GM21528 (cell line): Measurements from ENCODE around the gene CRMP1.

ENCODE experiments used
- ATAC-seq: cut with Tn5 transposase; IDR thresholded peaks from one replicate; pipeline ENCODE4 v1.9.1; 2021; ENCODE audit warnings: mild to moderate bottlenecking, moderate library complexity; ENCODE audit not compliant: unreplicated experiment, low FRiP score

Gene CRMP1

DNA sequence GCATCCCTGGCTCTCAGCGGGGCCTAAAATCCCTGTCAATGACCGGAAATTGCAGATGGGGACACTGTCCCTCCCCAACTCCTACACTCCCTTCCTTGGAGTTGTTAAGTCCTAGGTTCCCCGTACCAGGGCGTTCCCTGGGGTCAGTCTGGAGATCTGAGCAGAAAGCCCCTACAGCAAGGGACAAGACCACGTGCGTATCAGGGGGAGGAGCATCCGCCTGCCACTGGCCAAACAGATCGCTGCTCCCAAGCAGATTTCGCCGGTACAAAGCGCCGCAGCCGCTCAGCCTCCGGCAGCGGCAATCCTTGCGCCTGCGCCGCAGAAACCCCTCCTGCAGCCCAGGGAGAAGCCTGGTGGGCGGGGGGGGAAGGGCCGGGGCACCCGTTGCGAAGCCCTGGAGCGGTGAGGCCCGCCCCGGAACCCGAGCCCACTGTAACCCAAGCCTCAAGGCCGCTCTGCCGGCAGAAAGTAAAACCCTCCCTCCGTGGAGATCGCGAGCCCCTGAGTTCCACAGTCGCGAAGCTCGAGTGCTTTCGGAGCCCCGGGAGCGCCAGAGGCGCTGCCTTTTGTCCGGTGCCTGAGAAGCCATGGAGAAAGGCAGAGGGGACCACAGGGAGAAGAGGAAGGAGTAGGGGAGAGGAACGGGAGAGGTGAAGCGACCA is 2.7 kb downstream of the CRMP1 start:
- no peak for ATAC-seq

DNA sequence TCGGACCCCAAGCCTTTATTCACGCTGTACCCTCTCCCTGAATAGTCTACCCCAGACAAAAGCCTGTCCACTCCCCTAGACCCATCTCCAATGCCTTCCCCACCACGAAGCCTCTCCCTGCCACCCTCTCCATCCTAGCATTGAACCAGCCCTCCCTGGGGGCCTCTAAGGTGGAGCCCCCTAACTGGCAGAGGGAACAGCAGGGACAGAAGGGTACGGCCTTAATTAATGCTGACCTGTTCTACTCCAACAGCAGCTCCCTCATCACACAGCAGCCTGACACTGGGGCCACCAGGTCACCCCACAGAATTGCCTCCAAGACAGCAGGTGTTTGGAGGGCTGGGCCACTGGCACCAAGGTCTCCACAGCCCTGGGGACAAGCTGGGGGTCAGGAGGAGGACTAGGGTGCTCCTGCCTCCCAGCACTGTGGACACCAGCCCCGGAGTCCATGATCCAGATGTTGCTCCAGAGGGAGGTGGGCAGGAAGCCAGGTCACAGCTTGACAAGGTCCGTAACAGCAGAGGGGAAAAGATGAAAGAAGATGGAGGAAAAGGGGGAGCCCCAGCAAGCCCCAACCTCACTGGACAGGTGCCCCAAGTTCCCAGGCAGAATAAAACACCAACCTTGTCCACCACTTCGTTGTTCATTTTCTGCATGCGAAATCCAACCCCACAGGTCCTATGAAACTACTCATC is 3.7 kb downstream of the CRMP1 start:
- no peak for ATAC-seq

DNA sequence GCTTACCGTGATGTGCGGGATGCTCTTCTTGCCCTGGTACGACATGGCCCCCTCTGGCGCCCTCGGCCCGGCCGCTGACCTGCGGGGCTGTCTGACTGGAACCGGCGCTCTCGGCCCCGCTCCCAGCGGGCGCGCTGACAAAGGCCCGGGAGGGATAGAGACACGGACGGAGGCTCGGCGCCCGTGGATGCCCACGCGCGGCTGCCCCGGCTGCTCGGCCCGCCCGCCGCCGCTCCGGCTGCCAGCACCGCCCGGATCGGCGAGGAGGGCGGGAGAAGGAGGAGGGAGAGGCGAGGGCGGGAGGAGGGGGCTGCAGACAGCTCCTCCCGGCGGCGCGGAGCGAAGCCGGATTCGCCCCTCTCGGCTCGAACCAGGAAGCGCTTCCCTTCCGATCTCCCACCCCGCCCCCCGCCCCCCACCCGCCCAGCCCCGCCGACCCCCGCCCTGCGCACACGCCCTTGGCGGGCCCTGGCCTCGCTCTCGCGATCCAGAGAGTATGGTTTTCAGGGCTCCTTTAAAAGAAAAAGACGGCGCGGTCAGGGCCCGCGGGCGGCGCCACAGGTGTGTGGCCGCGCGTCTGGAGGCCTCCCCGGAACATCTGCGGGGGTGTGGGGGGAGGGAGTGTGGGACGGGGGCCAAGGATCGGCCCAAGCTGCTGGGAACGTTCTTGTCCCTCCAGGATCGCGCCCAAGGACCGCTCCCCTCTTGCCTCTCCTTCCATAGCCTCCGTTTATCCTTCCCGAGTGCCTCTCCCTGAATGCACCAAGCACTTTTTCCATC is 4.5 kb downstream of the CRMP1 start:
- no peak for ATAC-seq

DNA sequence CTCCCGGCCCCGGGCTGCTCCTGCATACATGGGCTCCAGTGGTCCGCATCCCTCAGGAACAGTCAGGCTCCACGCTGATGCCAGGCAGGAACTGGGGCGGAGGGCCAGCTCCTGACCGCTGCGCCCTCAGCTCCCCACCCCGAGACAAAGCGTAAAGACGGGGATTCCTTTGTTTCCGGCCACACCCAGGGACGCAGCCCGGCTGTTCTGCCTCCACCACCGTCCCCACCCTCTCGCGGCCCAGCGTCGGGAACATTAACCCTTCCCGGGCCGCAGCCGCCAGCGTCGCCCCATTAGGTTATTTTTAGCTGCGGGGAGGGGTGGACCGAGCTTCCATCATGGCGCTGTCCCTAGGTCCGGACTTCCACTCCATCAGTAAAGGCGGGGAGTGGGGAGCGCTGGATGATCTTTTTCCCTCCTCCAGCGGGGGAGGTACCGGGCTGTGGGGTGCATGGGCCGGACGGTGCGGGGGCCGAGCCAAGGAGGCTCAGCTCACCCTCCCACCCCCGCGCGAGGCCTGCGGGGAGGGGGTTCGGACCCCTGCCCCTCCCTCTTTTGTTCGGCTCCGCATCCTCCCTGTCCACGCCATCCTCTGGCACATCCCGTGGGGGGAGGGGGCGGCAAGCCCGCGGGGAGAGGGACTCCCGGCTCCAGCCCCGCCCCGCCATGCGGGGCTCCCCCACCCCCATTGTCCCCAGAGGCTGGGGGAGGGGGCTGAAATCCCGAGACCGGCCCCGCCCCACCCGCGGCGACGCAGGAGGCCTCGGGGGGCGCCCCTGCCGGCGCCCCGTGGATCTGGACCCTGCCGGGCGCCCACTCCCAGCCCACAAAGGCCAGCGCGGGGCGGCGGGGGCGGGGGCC is 5.3 kb downstream of the CRMP1 start:
- ATAC-seq = no peak

GRCh38 chr4:5887011-5887360 is 5.9 kb downstream of the CRMP1 start:
- no peak for ATAC-seq

DNA sequence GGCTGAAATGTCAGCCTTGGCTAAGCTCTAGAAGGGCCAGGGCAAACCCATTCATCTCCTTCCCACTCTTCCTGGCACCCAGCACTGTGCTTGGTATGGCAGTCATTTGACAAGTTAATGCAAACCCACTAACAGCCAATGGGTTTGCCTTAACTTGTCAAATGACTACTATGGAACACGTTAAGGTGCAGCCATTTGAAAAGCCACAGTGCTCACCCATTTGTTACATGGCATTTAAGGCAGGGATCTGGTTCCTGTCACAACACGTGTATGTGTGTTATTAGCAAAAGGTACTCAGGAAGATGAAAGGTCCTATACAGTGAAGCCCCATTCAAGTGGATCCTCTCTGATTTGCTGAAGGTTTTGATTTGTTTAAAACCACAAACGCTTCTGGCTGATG is 7.2 kb downstream of the CRMP1 start:
- no peak for ATAC-seq

GRCh38 chr4:5884796-5885195 is 8.1 kb downstream of the CRMP1 start:
- ATAC-seq = no peak

DNA sequence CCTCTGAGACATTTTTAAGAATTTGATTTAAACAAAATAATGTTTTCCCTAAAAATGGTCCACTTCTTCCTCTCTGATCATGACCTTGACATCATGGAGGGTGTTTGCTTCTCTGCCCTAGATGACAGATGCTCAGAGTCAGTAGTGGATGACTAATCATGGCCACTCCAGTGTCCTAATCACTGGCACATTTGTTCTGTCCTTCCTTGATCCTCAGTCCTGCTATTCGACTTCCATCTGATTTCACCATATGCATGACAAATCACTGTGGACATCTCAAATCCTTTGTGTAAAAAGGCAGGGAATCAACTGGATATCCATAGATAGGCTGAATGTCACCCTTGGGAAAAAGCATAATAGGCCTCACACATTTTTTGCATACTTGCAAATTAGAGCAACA is 9.0 kb downstream of the CRMP1 start:
- no peak for ATAC-seq

- no peak for ATAC-seq
Measured at GRCh38 chr4:5882947-5883346, 9.9 kb downstream of the CRMP1 start.

DNA sequence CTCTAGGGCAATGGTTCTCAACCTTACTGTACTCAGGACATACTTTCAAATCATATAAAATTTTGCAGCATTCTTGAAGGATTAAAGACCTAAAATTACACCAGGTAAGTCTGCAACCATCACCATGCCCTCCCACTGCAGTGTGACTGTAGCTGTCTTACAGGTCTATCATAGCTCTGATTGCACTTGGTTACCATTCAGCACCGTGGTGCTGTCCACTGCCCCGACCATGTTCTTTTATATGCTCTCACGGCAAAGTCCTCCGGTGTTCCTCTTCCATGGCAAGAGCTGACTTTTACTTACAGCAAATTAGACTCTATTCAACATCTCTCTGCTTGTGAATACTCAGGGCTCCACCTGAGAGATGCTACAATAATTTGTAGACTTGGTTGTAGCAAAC is 11.5 kb downstream of the CRMP1 start:
- no peak for ATAC-seq

DNA sequence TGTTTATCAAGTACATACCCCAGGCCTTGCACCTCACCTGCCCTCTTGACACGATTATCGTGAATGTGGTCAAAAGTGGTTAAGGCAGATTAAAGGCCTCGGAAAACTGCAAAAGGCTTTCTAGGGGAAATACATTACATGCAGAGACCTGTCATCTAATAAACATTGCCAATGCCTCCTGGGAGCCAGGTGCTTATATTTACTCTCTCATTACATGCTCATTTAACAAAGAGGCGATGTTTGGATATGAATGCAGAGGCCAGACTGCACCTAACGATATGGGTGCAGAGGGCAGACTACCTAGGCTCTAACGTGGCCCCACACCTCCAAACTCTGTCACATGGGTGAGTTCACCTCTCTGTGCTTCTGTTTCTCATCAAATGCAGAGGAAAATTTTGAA is 14.5 kb downstream of the CRMP1 start:
- ATAC-seq = no peak

DNA sequence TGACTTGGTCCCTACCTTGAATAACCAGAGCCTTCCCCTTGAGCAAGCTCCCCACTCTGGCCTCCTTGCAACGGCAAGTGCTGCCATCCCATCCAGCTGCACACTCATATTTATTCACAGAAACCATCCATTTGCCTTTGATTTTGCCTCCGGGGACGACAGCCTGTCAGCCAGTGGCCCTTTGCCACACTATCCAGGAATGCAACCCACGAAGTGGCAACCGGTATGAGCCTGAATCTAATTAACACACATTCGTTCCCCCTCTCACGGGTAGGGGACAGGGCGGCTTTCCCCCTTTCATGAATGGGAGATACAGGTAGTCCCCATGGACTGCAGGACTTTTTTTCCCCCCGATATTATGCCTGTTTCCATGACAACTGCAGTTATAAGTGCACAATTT is 15.5 kb downstream of the CRMP1 start:
- ATAC-seq = no peak

- ATAC-seq = no peak
Measured at GRCh38 chr4:5874811-5875449, 18.0 kb downstream of the CRMP1 start.

DNA sequence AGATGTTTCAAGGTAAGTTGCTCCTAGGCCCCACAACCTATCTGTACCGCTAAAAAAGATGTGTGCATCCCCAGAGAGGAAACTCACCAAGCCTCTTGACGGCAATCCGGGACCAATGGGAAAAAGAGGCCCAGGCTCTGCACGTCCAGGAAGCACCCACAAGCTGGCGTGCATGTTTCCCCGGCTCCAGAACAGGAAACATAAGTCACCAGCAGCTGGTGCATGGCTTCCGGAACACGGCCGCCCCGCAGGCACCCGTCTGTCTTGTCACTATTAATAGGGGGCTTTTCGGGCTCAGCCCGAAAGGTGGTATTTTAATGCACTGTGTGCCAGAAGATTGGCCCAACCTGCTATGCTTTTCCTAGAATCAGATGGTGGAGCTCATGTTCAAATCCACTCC is 22.2 kb downstream of the CRMP1 start:
- ATAC-seq = no peak

DNA sequence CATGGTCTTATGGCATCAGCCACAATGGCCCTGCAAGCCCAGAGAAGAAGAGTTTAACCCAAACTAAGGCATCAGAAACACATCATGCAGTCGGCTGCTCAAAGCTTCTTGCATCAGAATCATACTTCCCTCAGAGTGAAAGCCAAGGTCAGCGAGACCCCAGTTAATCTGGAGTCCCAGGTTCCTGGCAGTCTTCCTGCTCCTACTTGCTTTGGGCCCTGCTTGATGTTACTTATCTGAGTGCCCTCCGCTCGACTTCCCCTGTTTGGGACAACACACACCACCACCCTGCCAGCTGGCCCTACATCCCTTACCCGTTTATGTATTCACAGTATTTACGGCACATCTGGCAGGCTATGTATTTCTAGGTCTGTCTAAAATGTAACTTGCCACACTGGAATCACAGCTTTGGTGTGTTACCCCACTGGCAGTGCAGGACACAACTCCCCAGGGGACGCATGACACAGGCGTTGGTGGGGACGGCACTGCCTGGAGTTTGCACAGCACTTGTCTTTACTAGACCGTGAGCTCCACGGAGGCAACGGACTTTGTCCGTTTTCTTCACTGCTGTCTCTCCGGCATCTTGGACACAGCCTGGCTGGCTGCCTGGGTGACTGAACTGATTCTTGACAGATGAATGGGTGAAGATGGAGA is 22.8 kb downstream of the CRMP1 start:
- ATAC-seq = no peak

GRCh38 chr4:5867866-5868265 is 25.0 kb downstream of the CRMP1 start:
- no peak for ATAC-seq

DNA sequence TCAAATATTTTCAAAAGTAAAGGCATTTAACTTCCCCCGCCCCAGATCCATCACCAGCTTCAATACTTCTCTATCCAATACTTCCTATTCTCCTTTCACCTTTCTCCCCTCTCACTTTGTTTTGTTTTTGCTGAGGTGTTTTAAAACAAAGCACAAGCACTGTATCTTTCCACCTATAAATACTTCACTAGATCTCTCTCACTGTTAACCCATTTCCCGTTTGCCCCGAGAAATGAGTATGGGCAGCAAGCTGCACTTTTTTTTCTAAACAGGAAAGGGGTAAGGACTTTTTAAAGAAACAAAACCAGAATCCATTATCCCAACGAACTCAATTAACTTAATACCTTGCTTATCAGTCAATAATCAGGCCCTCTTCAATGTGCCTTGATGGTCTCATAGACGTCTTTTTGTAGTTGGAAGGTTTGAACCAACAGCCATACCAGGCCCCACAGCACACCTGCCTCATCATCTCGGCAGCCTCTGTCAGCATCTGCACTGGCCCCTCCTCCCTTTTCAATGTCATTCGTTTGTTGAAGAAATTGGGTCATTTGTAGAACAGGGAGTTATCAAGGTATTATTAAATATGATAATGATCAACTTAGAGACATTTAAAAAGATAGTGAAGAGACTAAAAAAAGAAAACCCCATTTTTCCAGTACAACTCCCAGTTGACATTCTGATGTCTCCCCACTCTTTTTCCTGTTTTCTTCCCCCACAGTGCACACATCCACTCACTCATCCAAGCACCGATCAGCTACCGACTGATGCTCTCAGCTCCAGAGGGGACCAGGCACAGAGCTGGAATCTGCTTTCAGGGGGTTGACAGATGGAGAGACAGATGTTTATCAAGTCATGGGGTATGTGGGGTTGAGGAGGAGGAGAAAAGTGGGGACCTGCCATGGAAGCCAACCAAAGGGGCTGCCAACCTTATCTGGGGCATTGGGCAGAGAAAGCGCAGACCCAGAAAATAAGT is 25.8 kb downstream of the CRMP1 start:
- no peak for ATAC-seq

DNA sequence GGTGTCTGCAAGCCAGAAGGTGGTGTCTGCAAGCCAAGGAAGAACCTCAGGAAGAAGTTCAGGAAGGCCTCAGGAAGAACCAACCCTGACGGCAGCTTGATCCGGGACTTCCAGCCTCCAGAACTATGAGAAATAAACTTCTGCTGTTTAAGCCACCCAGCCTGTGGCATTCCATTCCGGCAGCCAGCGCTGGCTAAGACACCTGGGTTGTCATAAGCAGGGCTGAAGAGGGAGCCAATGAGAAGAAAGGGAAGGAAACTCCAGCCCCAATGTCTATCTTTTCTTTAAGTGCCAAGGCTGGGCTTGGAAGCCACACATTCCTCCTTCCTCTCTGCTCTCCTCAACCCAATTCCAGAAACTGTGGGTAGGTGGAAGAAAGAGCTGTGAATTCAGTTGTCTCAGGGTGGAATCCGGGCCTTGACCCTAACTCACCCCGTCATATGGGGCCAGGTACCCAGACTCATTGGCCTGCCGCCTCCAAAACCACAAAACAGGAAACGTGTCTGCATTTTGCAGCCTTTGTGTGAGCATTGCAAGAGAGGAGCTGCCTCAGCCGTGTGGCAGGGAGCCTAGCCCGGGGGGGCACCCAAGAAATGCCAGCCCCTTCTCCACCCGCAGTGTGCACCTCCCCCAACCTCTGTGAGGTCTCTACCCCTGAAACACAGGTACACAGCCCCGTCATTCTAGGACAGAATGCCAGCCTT is 26.8 kb downstream of the CRMP1 start:
- no peak for ATAC-seq
